CD14-positive monocyte (primary cell): ENCODE data around the gene ELOVL1. TPM values are rescaled to one million over a fixed set of nuclear protein-coding genes. Genes with fewer than 3 reads are reported as not detected.

ENCODE experiments used
- DNase-seq, 3 donors: peaks; one replicate each; pipeline ENCODE4 v3.0.0-alpha.2; 2011 to 2022
- H2AFZ ChIP-seq: 2 replicates; pipeline ENCODE4 v1.6.0; 2012; ENCODE audit warnings: mild to moderate bottlenecking, low read depth, low read length, inconsistent platforms; ENCODE audit not compliant: insufficient read depth, poor library complexity, severe bottlenecking
- H3K27ac ChIP-seq, 2 donors: 1 replicate in 1 of 2; 2 replicates in 1 of 2; pipeline ENCODE4 v1.5.1; 2012 to 2013; ENCODE audit warnings: low read length in 2 of 2, control low read depth in 1 of 2, inconsistent platforms in 1 of 2, low read depth in 1 of 2, mild to moderate bottlenecking in 1 of 2
- H3K27me3 ChIP-seq, 2 donors: one replicate each; pipeline versions ENCODE4 v1.6.0 to v1.6.1; 2011 to 2013; ENCODE audit warnings: low read length in 2 of 2; ENCODE audit not compliant: control insufficient read depth in 2 of 2, insufficient read depth in 2 of 2
- H3K36me3 ChIP-seq, 2 donors: replicated peaks in 1 of 2; 1 replicate in 1 of 2; 2 replicates in 1 of 2; pipeline versions ENCODE4 v1.5.1 to v1.6.1; 2012 to 2013; ENCODE audit warnings: low read length in 2 of 2, control low read depth in 1 of 2, inconsistent platforms in 1 of 2, mild to moderate bottlenecking in 1 of 2; ENCODE audit not compliant: insufficient read depth in 2 of 2, control insufficient read depth in 1 of 2
- H3K4me1 ChIP-seq, 2 donors: 1 replicate in 1 of 2; 2 replicates in 1 of 2; pipeline versions ENCODE4 v1.5.1 to v1.6.1; 2012 to 2013; ENCODE audit warnings: low read length in 2 of 2, control low read depth in 1 of 2, inconsistent platforms in 1 of 2, mild to moderate bottlenecking in 1 of 2, moderate library complexity in 1 of 2; ENCODE audit not compliant: insufficient read depth in 2 of 2, control insufficient read depth in 1 of 2
- H3K4me2 ChIP-seq: replicated peaks from 2 replicates; pipeline ENCODE3; 2012; ENCODE audit warnings: low read length, moderate library complexity, mild to moderate bottlenecking; ENCODE audit not compliant: poor library complexity, severe bottlenecking; ENCODE audit errors: extremely low read depth
- H3K4me3 ChIP-seq, 3 experiments: fragments of 200-600 bp in 1 of 3; sonication (generic) in 1 of 3; replicated peaks in 1 of 3; 1 replicate in 2 of 3; 2 replicates in 1 of 3; pipeline ENCODE4 v1.5.1; 2011 to 2013; ENCODE audit warnings: low read length in 3 of 3, mild to moderate bottlenecking in 3 of 3, control low read depth in 2 of 3, low read depth in 2 of 3, inconsistent platforms in 1 of 3, moderate library complexity in 1 of 3
- H3K79me2 ChIP-seq: 2 replicates; pipeline ENCODE4 v1.6.0; 2012; ENCODE audit warnings: mild to moderate bottlenecking, control low read depth, inconsistent platforms, low read length, moderate library complexity; ENCODE audit not compliant: insufficient read depth
- H3K9ac ChIP-seq: 2 replicates; pipeline ENCODE4 v1.6.0; 2017; ENCODE audit warnings: low read length, mild to moderate bottlenecking; ENCODE audit not compliant: insufficient read depth, poor library complexity, severe bottlenecking
- H3K9me3 ChIP-seq, 2 donors: replicated peaks in 1 of 2; 1 replicate in 1 of 2; 2 replicates in 1 of 2; pipeline versions ENCODE4 v1.5.1 to v1.6.1; 2012 to 2013; ENCODE audit warnings: low read length in 2 of 2, control low read depth in 1 of 2; ENCODE audit not compliant: control insufficient read depth in 1 of 2, insufficient read depth in 1 of 2
- H4K20me1 ChIP-seq: 2 replicates; pipeline ENCODE4 v1.6.0; 2012; ENCODE audit warnings: mild to moderate bottlenecking, low read length, control low read depth, moderate library complexity; ENCODE audit not compliant: insufficient read depth
- H3K27ac Mint-ChIP-seq, 7 donors: one replicate each; pipeline ENCODE4 v1.8.0; 2020; ENCODE audit warnings: mild to moderate bottlenecking in 7 of 7, mixed read lengths in 7 of 7, moderate library complexity in 6 of 7, inconsistent platforms in 2 of 7
- H3K27me3 Mint-ChIP-seq, 3 donors: one replicate each; pipeline ENCODE4 v1.8.0; 2021 to 2022; ENCODE audit warnings: low read depth in 3 of 3, mild to moderate bottlenecking in 3 of 3, mixed read lengths in 3 of 3, moderate library complexity in 3 of 3, inconsistent platforms in 1 of 3
- H3K36me3 Mint-ChIP-seq, 2 donors: one replicate each; pipeline ENCODE4 v1.8.0; 2020; ENCODE audit warnings: mixed read lengths in 2 of 2, inconsistent platforms in 1 of 2, mild to moderate bottlenecking in 1 of 2
- H3K4me1 Mint-ChIP-seq: one replicate; pipeline ENCODE4 v1.8.0; 2020; ENCODE audit warnings: mild to moderate bottlenecking, mixed read lengths
- H3K4me3 Mint-ChIP-seq, 2 donors: one replicate each; pipeline ENCODE4 v1.8.0; 2020; ENCODE audit warnings: mild to moderate bottlenecking in 2 of 2, mixed read lengths in 2 of 2, moderate library complexity in 1 of 2
- H3K9me3 Mint-ChIP-seq, 7 donors: one replicate each; pipeline ENCODE4 v1.8.0; 2020 to 2022; ENCODE audit warnings: mixed read lengths in 7 of 7, mild to moderate bottlenecking in 6 of 7, moderate library complexity in 6 of 7, inconsistent platforms in 2 of 7
- WGBS: methylation state at CpG from one replicate; pipeline ENCODE4 v1.1.5; 2013; ENCODE audit warnings: missing lambda C conversion rate; ENCODE audit not compliant: insufficient coverage; 5-methylcytosine and 5-hydroxymethylcytosine counted together
- intact Hi-C, 2 donors: fragments of 100-400 bp; cut with micrococcal nuclease; formaldehyde crosslinking; loops; one replicate each; pipeline versions ENCODE4 v1.15.0 to v1.15.1; 2023
- polyA plus RNA-seq, 3 donors: library from polyadenylated mRNA; depleted of rRNA in 1 of 3; unstranded in 2 of 3; stranded (reverse) in 1 of 3; fragments of 300-500 nt in 2 of 3; fragments of >200 nt in 1 of 3; fragmentation: Illumina TruSeq in 2 of 3; gene quantifications; 1 replicate in 2 of 3; 2 replicates in 1 of 3; pipeline ENCODE4 v1.2.3, GENCODE V29; 2012 to 2021
- TF ChIP-seq, protein P1 (sequence below): fragments of 200-600 bp; IDR thresholded peaks from one replicate; pipeline ENCODE4 v1.8.0; 2022; ENCODE audit warnings: antibody characterized with exemption, mild to moderate bottlenecking

The ELOVL1 gene
- polyA plus RNA-seq, 3 donors: 135 to 151 (median 148) TPM

DNA sequence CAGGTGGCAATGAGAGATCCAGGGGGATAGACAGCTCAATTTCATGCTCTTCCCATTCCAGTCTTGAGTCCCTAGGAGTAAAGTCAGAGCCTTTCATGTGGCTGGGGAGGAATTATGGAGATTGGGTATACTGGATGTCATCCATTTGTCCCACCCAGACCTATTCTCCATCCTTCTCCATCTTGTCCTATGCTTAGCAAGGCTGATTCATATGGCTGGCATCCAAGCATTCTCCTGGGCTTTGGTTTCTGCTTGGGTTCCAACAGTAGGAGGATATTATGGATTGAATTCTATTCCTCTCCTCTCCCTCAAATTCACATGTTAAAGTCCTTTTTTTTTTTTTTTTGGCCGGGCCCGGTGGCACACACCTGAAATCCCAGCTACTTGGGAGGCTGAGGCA is 12.9 kb downstream of the ELOVL1 start:
- Histone ChIP-seq H3K4me1 (peaks cover 19 to 21% of the 10 kb centered on the region in 2 donors), H3K9me3 (no peaks in the 10 kb centered on the region), H3K27me3 (no peaks in the 10 kb centered on the region), H3K79me2 (peaks cover 11% of the 10 kb centered on the region), H3K36me3 (peaks cover 0 to 1% of the 10 kb centered on the region in 2 donors), H2AFZ (no peak overlapping the region), H3K4me2 (no peak overlapping the region), H3K27ac (no peak overlapping the region), H4K20me1 (peaks cover 12% of the 10 kb centered on the region), H3K4me3 (no peak overlapping the region), H3K9ac (no peak overlapping the region)
- TF ChIP-seq, protein P1, sequence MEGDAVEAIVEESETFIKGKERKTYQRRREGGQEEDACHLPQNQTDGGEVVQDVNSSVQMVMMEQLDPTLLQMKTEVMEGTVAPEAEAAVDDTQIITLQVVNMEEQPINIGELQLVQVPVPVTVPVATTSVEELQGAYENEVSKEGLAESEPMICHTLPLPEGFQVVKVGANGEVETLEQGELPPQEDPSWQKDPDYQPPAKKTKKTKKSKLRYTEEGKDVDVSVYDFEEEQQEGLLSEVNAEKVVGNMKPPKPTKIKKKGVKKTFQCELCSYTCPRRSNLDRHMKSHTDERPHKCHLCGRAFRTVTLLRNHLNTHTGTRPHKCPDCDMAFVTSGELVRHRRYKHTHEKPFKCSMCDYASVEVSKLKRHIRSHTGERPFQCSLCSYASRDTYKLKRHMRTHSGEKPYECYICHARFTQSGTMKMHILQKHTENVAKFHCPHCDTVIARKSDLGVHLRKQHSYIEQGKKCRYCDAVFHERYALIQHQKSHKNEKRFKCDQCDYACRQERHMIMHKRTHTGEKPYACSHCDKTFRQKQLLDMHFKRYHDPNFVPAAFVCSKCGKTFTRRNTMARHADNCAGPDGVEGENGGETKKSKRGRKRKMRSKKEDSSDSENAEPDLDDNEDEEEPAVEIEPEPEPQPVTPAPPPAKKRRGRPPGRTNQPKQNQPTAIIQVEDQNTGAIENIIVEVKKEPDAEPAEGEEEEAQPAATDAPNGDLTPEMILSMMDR: no peak
- intact Hi-C loops: loop anchor here (5.0 kb wide), 2 partner anchors 32 to 37 kb away; partner anchors contain the start of genes MED8 (in 1 of the 2) and SZT2 (in 1 of the 2)
- H3K27ac Mint-ChIP-seq: peak overlapping the region in 1 of 7 donors; percentile 68
- H3K4me1 Mint-ChIP-seq: peaks cover 25% of the 10 kb centered on the region
- H3K27me3 Mint-ChIP-seq: peaks cover 0 to 2% (median 0%) of the 10 kb centered on the region in 3 donors
- DNase-seq: no peak
- WGBS: no CpG with 5 or more reads among the region's 2 CpGs
- no peak overlapping the region for H3K4me3 Mint-ChIP-seq
- H3K9me3 Mint-ChIP-seq: no peaks in the 10 kb centered on the region
- peaks cover 4 to 7% of the 10 kb centered on the region in 2 donors for H3K36me3 Mint-ChIP-seq

DNA sequence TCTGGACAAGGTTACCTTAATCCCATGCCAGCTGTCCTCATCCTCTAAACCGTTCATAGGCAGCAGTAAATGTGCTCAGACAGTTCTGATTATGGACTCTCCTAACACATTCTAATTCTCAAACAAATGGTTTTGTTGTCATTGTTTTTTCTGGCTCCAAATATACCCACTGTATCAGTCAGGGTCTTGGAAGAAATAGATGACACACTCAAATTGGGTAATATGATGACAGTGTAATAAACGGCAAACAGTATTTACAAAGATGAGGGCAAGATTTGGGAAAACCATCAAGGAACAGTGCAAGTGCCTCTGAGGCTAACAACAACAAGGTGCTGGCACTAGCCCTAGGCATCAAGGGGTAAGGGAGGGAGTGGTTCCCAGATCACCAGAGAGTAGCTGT is 13.3 kb downstream of the ELOVL1 start:
- no peak overlapping the region for H3K4me2 ChIP-seq
- H3K4me3 Mint-ChIP-seq: no peak overlapping the region
- H3K27me3 ChIP-seq: no peaks in the 10 kb centered on the region
- no peaks in the 10 kb centered on the region for H3K9me3 ChIP-seq
- H3K36me3 ChIP-seq: no peaks in the 10 kb centered on the region
- 90% methylated on average over 2 of the region's 2 CpGs for WGBS
- H3K36me3 Mint-ChIP-seq: peaks cover 4 to 7% of the 10 kb centered on the region in 2 donors
- peaks cover 0 to 2% (median 2%) of the 10 kb centered on the region in 3 donors for H3K27me3 Mint-ChIP-seq
- H3K79me2 ChIP-seq: peaks cover 7% of the 10 kb centered on the region
- TF ChIP-seq, protein P1: no peak
- H3K9ac ChIP-seq: no peak overlapping the region
- DNase-seq: no peak
- H2AFZ ChIP-seq: no peak overlapping the region
- H3K4me1 Mint-ChIP-seq: peaks cover 25% of the 10 kb centered on the region
- peaks cover 8% of the 10 kb centered on the region for H4K20me1 ChIP-seq
- H3K4me3 ChIP-seq: no peak overlapping the region
- intact Hi-C loops: loop anchor here in 1 of 2 donors (5.0 kb wide), 1 partner anchor 33 kb away; the partner anchor contains the start of genes MED8 and SZT2
- no peak overlapping the region for H3K27ac ChIP-seq
- H3K9me3 Mint-ChIP-seq: no peaks in the 10 kb centered on the region
- H3K27ac Mint-ChIP-seq: peak overlapping the region in 1 of 7 donors; percentile 68
- peaks cover 14 to 17% of the 10 kb centered on the region in 2 donors for H3K4me1 ChIP-seq
